WERI-Rb-1 (cell line): ENCODE results near the gene LAMC1.

Source experiments
- DNase-seq: peaks from one replicate; pipeline ENCODE4 v3.0.0-alpha.2; 2020
- H3K27ac ChIP-seq: fragments of 250-450 bp; sonication (Bioruptor Pico); 2 replicates; pipeline ENCODE4 v1.5.1; 2020; ENCODE audit warnings: mild to moderate bottlenecking, moderate library complexity
- H3K27me3 ChIP-seq: fragments of 250-450 bp; sonication (Bioruptor Pico); 2 replicates; pipeline ENCODE4 v1.5.1; 2021; ENCODE audit warnings: mild to moderate bottlenecking, low read depth, moderate library complexity; ENCODE audit not compliant: insufficient read depth, severe bottlenecking
- H3K36me3 ChIP-seq: fragments of 250-450 bp; sonication (Bioruptor Pico); 2 replicates; pipeline ENCODE4 v1.5.1; 2020; ENCODE audit warnings: mild to moderate bottlenecking, moderate library complexity
- H3K4me3 ChIP-seq: 2 replicates; pipeline ENCODE4 v1.5.1; 2011; ENCODE audit warnings: low read depth, mild to moderate bottlenecking, control low read depth, low read length
- H3K9me3 ChIP-seq: fragments of 250-450 bp; sonication (Bioruptor Pico); 2 replicates; pipeline ENCODE4 v1.5.1; 2021; ENCODE audit warnings: mild to moderate bottlenecking, moderate library complexity; ENCODE audit not compliant: severe bottlenecking
- CTCF ChIP-seq: IDR thresholded peaks from 2 replicates; pipeline ENCODE4 v1.5.1; 2011; ENCODE audit warnings: low read depth, mild to moderate bottlenecking, control low read depth, inconsistent platforms, low read length

LAMC1 gene

GRCh38 chr1:182985876-182986275, 37.3 kb upstream of the LAMC1 start:
- no peaks in the 10 kb centered on the region for H3K27me3 ChIP-seq
- H3K9me3 ChIP-seq, result no peaks in the 10 kb centered on the region
- H3K4me3 ChIP-seq, result no peak overlapping the region
- no peak for TF ChIP-seq CTCF
- no peaks in the 10 kb centered on the region for H3K36me3 ChIP-seq
- no peak overlapping the region for H3K27ac ChIP-seq
- DNase-seq, result no peak

GRCh38 chr1:182990413-182991144, 32.6 kb upstream of the LAMC1 start:
- no peak overlapping the region for H3K4me3 ChIP-seq
- H3K36me3 ChIP-seq, result no peaks in the 10 kb centered on the region
- H3K27me3 ChIP-seq, result no peaks in the 10 kb centered on the region
- DNase-seq, result no peak
- H3K27ac ChIP-seq, result no peak overlapping the region
- H3K9me3 ChIP-seq, result no peaks in the 10 kb centered on the region
- no peak for TF ChIP-seq CTCF

GRCh38 chr1:182993746-182994145, 29.5 kb upstream of the LAMC1 start:
- H3K4me3 ChIP-seq, result no peak overlapping the region
- no peaks in the 10 kb centered on the region for H3K27me3 ChIP-seq
- no peaks in the 10 kb centered on the region for H3K36me3 ChIP-seq
- no peaks in the 10 kb centered on the region for H3K9me3 ChIP-seq
- no peak overlapping the region for H3K27ac ChIP-seq
- DNase-seq, result no peak
- TF ChIP-seq CTCF, result no peak

GRCh38 chr1:182995894-182996293, 27.3 kb upstream of the LAMC1 start:
- TF ChIP-seq CTCF, result no peak
- Histone ChIP-seq H3K27ac (no peak overlapping the region), H3K4me3 (no peak overlapping the region), H3K9me3 (no peaks in the 10 kb centered on the region), H3K27me3 (no peaks in the 10 kb centered on the region), H3K36me3 (no peaks in the 10 kb centered on the region)
- no peak for DNase-seq

GRCh38 chr1:182996816-182997215, 26.4 kb upstream of the LAMC1 start:
- H3K36me3 ChIP-seq, result no peaks in the 10 kb centered on the region
- TF ChIP-seq CTCF, result no peak
- no peaks in the 10 kb centered on the region for H3K27me3 ChIP-seq
- H3K4me3 ChIP-seq, result no peak overlapping the region
- DNase-seq, result no peak
- no peak overlapping the region for H3K27ac ChIP-seq
- no peaks in the 10 kb centered on the region for H3K9me3 ChIP-seq

GRCh38 chr1:182998482-182998881, 24.7 kb upstream of the LAMC1 start:
- TF ChIP-seq CTCF, result no peak
- no peak overlapping the region for H3K4me3 ChIP-seq
- no peaks in the 10 kb centered on the region for H3K27me3 ChIP-seq
- no peaks in the 10 kb centered on the region for H3K36me3 ChIP-seq
- H3K27ac ChIP-seq, result no peak overlapping the region
- DNase-seq, result no peak
- no peaks in the 10 kb centered on the region for H3K9me3 ChIP-seq
